ENCODE measurements around the gene PRSS8. TPM values are rescaled to one million over a fixed set of nuclear protein-coding genes. Genes with fewer than 3 reads are reported as not detected.
A peak's percentile ranks its signal among the peaks of the same experiment; 100 is the strongest.

PRSS8 gene
- total RNA-seq, 1 donor from 2014 or later, result 79.1 TPM

- no peak for DNase-seq (ENCODE audit: low spot score in 2 of 2, unreplicated experiment in 2 of 2)
- Mint-ChIP-seq H3K9me3 (no peaks in the 10 kb centered on the region), H3K4me1 (peaks cover 13% of the 10 kb centered on the region), H3K36me3 (peaks cover 19% of the 10 kb centered on the region), H3K27me3 (ENCODE audit: low read depth) (no peaks in the 10 kb centered on the region), H3K4me3 (peak overlapping the region; percentile 20), H3K27ac (peak overlapping the region; percentile 85)
- TF ChIP-seq, protein P1, sequence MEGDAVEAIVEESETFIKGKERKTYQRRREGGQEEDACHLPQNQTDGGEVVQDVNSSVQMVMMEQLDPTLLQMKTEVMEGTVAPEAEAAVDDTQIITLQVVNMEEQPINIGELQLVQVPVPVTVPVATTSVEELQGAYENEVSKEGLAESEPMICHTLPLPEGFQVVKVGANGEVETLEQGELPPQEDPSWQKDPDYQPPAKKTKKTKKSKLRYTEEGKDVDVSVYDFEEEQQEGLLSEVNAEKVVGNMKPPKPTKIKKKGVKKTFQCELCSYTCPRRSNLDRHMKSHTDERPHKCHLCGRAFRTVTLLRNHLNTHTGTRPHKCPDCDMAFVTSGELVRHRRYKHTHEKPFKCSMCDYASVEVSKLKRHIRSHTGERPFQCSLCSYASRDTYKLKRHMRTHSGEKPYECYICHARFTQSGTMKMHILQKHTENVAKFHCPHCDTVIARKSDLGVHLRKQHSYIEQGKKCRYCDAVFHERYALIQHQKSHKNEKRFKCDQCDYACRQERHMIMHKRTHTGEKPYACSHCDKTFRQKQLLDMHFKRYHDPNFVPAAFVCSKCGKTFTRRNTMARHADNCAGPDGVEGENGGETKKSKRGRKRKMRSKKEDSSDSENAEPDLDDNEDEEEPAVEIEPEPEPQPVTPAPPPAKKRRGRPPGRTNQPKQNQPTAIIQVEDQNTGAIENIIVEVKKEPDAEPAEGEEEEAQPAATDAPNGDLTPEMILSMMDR (IDR thresholded peaks at IDR 0.05; ENCODE audit: unreplicated experiment), result no peak
Observed at GRCh38 chr16:31114468-31114867, 21.1 kb downstream of the PRSS8 start.

- H3K27ac Mint-ChIP-seq, result peak overlapping the region; percentile 40
- peaks cover 19% of the 10 kb centered on the region for H3K36me3 Mint-ChIP-seq
- TF ChIP-seq, protein P1 (IDR thresholded peaks at IDR 0.05; ENCODE audit: unreplicated experiment), result no peak
- no peak overlapping the region for H3K4me3 Mint-ChIP-seq
- no peaks in the 10 kb centered on the region for H3K27me3 Mint-ChIP-seq (ENCODE audit: low read depth)
- no peaks in the 10 kb centered on the region for H3K9me3 Mint-ChIP-seq
- DNase-seq (ENCODE audit: low spot score in 2 of 2, unreplicated experiment in 2 of 2), result no peak
- peaks cover 8% of the 10 kb centered on the region for H3K4me1 Mint-ChIP-seq
Observed at GRCh38 chr16:31113121-31114120, 22.1 kb downstream of the PRSS8 start.

- no peak overlapping the region for H3K4me3 Mint-ChIP-seq
- H3K9me3 Mint-ChIP-seq, result no peaks in the 10 kb centered on the region
- TF ChIP-seq, protein P1 (IDR thresholded peaks at IDR 0.05; ENCODE audit: unreplicated experiment), result no peak
- H3K36me3 Mint-ChIP-seq, result peaks cover 19% of the 10 kb centered on the region
- H3K4me1 Mint-ChIP-seq, result peaks cover 6% of the 10 kb centered on the region
- DNase-seq (ENCODE audit: low spot score in 2 of 2, unreplicated experiment in 2 of 2), result no peak
- H3K27ac Mint-ChIP-seq, result no peak overlapping the region
- no peaks in the 10 kb centered on the region for H3K27me3 Mint-ChIP-seq (ENCODE audit: low read depth)
Observed at GRCh38 chr16:31112711-31113110, 22.8 kb downstream of the PRSS8 start.

- H3K27ac Mint-ChIP-seq, result no peak overlapping the region
- TF ChIP-seq, protein P1 (IDR thresholded peaks at IDR 0.05; ENCODE audit: unreplicated experiment), result no peak
- peaks cover 6% of the 10 kb centered on the region for H3K4me1 Mint-ChIP-seq
- H3K9me3 Mint-ChIP-seq, result no peaks in the 10 kb centered on the region
- no peak for DNase-seq (ENCODE audit: low spot score in 2 of 2, unreplicated experiment in 2 of 2)
- no peak overlapping the region for H3K4me3 Mint-ChIP-seq
- peaks cover 19% of the 10 kb centered on the region for H3K36me3 Mint-ChIP-seq
- H3K27me3 Mint-ChIP-seq (ENCODE audit: low read depth), result no peaks in the 10 kb centered on the region
Observed at GRCh38 chr16:31111881-31112466, 23.6 kb downstream of the PRSS8 start.

GRCh38 chr16:31110106-31111034, 25.2 kb downstream of the PRSS8 start:
- no peaks in the 10 kb centered on the region for H3K27me3 Mint-ChIP-seq (ENCODE audit: low read depth)
- no peak overlapping the region for H3K27ac Mint-ChIP-seq
- peaks cover 6% of the 10 kb centered on the region for H3K4me1 Mint-ChIP-seq

More at GRCh38 chr16:31110106-31111034, 25.2 kb downstream of the PRSS8 start:
- Mint-ChIP-seq H3K36me3 (peaks cover 19% of the 10 kb centered on the region), H3K4me3 (peak overlapping the region; percentile 71), H3K9me3 (no peaks in the 10 kb centered on the region)
- DNase-seq (ENCODE audit: low spot score in 2 of 2, unreplicated experiment in 2 of 2), result no peak
- TF ChIP-seq, protein P1 (IDR thresholded peaks at IDR 0.05; ENCODE audit: unreplicated experiment), result no peak

All from mesothelial cell of epicardium (in vitro differentiated cells).